Activated CD8-positive, alpha-beta T cell treated with anti-CD3 and anti-CD28 coated beads for 36 hours (primary cell): Measurements from ENCODE around the gene PPP3CA. TPM values are rescaled to one million over a fixed set of nuclear protein-coding genes. Genes with fewer than 3 reads are reported as not detected.

Experiments used
- ATAC-seq: fragments of 200-7000 bp; cut with Tn5 transposase; one replicate; pipeline ENCODE4 v1.10.0; 2021; ENCODE audit warnings: mild to moderate bottlenecking, moderate library complexity
- CTCF ChIA-PET: fragments of 350-600 bp; sonication (Branson Sonifier 250); formaldehyde crosslinking; loops from one replicate; lab custom pipeline; 2021; ENCODE audit warnings: antibody characterized with exemption; lab: Charles Lee
- POLR2A ChIA-PET: fragments of 350-600 bp; sonication (Branson Sonifier 250); formaldehyde crosslinking; loops from one replicate; lab custom pipeline; 2021; ENCODE audit warnings: antibody characterized with exemption; lab: Charles Lee
- DNase-seq: peaks from one replicate; pipeline ENCODE4 v3.0.0-alpha.2; 2020
- H3K27ac Mint-ChIP-seq: one replicate; pipeline ENCODE4 v1.8.0; 2021; ENCODE audit warnings: mild to moderate bottlenecking, mixed read lengths
- H3K27me3 Mint-ChIP-seq: one replicate; pipeline ENCODE4 v1.8.0; 2021; ENCODE audit warnings: mixed read lengths
- H3K36me3 Mint-ChIP-seq: one replicate; pipeline ENCODE4 v1.8.0; 2021; ENCODE audit warnings: low read depth, mixed read lengths
- H3K4me1 Mint-ChIP-seq: one replicate; pipeline ENCODE4 v1.8.0; 2021; ENCODE audit warnings: low read depth, mixed read lengths
- H3K4me3 Mint-ChIP-seq: one replicate; pipeline ENCODE4 v1.8.0; 2021; ENCODE audit warnings: mild to moderate bottlenecking, moderate library complexity, mixed read lengths
- H3K9me3 Mint-ChIP-seq: one replicate; pipeline ENCODE4 v1.8.0; 2021; ENCODE audit warnings: mixed read lengths
- intact Hi-C: fragments of 100-400 bp; cut with micrococcal nuclease; formaldehyde crosslinking; loops from one replicate; pipeline ENCODE4 v1.10.0; 2022
- total RNA-seq, 2 experiments: library from RNA; stranded (reverse); gene quantifications; one replicate each; pipeline ENCODE4 v1.2.3, GENCODE V29; 2021
- TF ChIP-seq, protein P1 (sequence below): fragments of 200-600 bp; IDR thresholded peaks from one replicate; pipeline ENCODE4 v1.8.0; 2022; ENCODE audit warnings: antibody characterized with exemption, mild to moderate bottlenecking

The PPP3CA gene
- total RNA-seq, 2 experiments from 2014 or later = 11.8 to 12.7 TPM

DNA sequence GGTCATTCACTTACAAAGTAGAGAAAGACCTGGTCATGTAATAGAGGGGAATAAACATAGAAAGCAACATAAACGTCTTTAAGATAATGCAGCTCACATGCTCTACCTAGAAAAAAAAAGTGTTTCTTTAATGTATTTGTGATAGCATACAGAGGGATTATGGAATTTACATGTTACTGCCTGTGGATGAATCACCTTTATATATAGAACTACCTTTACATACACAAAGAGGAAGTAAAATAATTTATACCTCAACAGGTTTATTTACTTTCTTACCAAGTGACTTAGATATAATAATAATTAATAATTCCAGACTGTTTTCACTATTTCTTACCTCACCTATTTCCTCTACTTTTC, 81.5 kb downstream of the PPP3CA start:
- CTCF ChIA-PET = no interaction called here
- TF ChIP-seq, protein P1, sequence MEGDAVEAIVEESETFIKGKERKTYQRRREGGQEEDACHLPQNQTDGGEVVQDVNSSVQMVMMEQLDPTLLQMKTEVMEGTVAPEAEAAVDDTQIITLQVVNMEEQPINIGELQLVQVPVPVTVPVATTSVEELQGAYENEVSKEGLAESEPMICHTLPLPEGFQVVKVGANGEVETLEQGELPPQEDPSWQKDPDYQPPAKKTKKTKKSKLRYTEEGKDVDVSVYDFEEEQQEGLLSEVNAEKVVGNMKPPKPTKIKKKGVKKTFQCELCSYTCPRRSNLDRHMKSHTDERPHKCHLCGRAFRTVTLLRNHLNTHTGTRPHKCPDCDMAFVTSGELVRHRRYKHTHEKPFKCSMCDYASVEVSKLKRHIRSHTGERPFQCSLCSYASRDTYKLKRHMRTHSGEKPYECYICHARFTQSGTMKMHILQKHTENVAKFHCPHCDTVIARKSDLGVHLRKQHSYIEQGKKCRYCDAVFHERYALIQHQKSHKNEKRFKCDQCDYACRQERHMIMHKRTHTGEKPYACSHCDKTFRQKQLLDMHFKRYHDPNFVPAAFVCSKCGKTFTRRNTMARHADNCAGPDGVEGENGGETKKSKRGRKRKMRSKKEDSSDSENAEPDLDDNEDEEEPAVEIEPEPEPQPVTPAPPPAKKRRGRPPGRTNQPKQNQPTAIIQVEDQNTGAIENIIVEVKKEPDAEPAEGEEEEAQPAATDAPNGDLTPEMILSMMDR = no peak
- Mint-ChIP-seq H3K27me3 (no peaks in the 10 kb centered on the region), H3K36me3 (no peaks in the 10 kb centered on the region), H3K9me3 (no peaks in the 10 kb centered on the region), H3K27ac (no peak overlapping the region), H3K4me3 (no peak overlapping the region), H3K4me1 (peaks cover 22% of the 10 kb centered on the region)
- ATAC-seq = no peak
- intact Hi-C loops = no loop called here
- no peak for DNase-seq
- POLR2A ChIA-PET = no interaction called here

DNA sequence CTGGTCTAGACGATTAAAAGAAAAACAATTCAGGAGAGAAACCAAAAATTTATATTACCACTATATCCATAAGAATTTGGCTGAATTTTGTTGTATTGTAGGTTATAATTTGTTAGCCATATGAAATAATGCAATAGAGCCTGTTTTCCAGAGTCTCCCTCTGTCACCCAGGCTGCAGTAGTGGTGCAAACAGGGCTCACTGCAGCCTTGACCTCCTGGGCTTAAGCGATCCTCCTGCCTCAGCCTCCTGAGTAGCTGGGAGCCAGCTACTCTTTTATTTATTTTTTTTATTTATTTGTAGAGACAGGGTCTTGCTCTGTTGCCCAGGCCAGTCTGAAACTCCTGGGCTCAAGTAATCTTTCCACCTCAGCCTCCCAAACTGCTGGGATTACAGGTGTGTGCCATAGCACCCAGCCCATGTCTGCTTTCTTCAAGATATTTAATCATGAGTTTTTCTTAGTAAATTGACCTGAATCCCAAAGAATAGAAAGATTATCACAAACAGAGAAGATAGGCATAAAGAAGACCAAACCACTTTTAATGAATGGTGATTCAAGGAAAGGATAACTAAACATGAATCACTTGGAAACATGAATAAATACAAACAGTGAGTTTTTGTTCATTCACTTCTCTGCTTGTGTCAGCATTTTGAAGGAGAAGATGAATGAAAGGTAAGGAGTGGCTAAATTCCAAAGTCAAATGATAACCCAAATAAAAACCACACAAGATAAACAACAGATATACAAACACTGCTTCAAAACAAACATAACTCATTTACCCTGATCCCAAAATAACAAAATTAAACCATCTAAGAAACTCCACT, 82.1 kb downstream of the PPP3CA start:
- POLR2A ChIA-PET = no interaction called here
- Mint-ChIP-seq H3K4me1 (peaks cover 27% of the 10 kb centered on the region), H3K36me3 (no peaks in the 10 kb centered on the region), H3K4me3 (no peak overlapping the region), H3K27ac (no peak overlapping the region), H3K27me3 (no peaks in the 10 kb centered on the region), H3K9me3 (no peaks in the 10 kb centered on the region)
- CTCF ChIA-PET = no interaction called here
- DNase-seq (no peak), ATAC-seq (no peak)
- intact Hi-C loops = no loop called here
- TF ChIP-seq, protein P1 = no peak

DNA sequence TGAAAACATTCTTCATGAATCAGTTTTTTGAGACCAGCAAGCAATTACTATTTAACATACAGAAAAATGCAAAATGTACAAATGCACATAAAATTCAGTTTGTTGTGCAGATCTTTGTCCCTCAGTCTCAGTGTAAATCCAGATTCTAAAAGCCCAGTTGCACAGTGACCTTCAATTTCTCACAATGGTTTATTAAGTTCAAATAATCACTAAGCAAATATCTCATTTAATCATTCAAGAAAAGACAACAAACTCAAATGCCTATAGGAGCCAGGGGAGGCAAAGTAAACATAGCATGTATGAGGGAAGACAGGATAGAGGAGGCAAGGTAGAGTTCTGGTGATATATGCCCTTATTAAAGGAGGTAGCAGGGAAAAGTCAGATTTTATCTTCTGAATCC, 82.8 kb downstream of the PPP3CA start:
- Mint-ChIP-seq H3K4me3 (no peak overlapping the region), H3K27me3 (no peaks in the 10 kb centered on the region), H3K4me1 (peaks cover 27% of the 10 kb centered on the region), H3K9me3 (no peaks in the 10 kb centered on the region), H3K27ac (no peak overlapping the region), H3K36me3 (no peaks in the 10 kb centered on the region)
- ChIA-PET CTCF (no interaction called here), POLR2A (interaction anchor here (0.7 kb wide), 1 partner anchor 63 kb away, joined by 3 read pairs; no protein-coding TSS in a partner anchor)
- ATAC-seq (no peak), DNase-seq (no peak)
- TF ChIP-seq, protein P1 = no peak
- intact Hi-C loops = no loop called here

DNA sequence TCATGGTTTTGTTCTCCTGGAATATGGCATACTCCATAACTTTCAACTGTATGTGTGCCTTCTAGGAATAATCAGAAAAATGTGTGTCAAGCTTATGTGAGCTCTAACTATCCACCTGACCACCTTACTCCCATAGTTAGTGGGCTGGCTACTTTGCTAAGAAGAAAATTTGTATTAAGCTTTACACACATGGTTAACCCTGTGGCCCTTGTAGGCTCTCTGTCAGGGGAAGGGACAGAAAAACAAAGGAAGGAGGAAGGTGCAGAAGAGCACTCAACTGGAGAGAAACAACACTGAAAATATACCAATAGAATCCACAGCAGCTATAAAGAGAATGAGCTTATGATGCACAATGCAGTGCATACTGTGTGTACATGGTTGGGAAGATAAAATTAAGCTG, 84.6 kb downstream of the PPP3CA start:
- no peaks in the 10 kb centered on the region for H3K36me3 Mint-ChIP-seq
- TF ChIP-seq, protein P1 = no peak
- POLR2A ChIA-PET = interaction anchor here (0.6 kb wide), 1 partner anchor 20 kb away, joined by 3 read pairs; no protein-coding TSS in a partner anchor
- CTCF ChIA-PET = no interaction called here
- H3K4me1 Mint-ChIP-seq = peaks cover 36% of the 10 kb centered on the region
- ATAC-seq = no peak
- intact Hi-C loops = no loop called here
- H3K4me3 Mint-ChIP-seq = no peak overlapping the region
- H3K27ac Mint-ChIP-seq = no peak overlapping the region
- no peaks in the 10 kb centered on the region for H3K27me3 Mint-ChIP-seq
- DNase-seq = no peak
- no peaks in the 10 kb centered on the region for H3K9me3 Mint-ChIP-seq

DNA sequence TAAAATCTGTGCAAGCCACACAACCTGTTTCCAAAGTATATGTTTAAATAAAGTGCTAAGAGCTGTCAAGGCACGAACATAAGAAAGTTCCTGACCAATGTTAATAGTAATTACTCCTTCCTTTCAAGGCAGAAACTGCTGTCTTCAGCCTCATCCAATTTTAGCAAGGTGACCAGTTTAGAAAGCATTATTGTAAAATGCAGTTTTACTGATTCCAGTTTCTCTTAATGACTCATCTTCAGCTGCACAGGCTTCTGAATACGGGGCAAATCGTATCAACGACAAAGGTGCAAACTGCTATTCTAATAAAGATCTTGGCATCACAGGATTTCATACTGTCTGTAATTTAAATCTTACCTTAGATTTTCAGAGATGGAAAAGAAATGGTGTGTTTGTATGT, 87.5 kb downstream of the PPP3CA start:
- POLR2A ChIA-PET = no interaction called here
- intact Hi-C loops = no loop called here
- DNase-seq (no peak), ATAC-seq (peak; percentile 47)
- Mint-ChIP-seq H3K36me3 (no peaks in the 10 kb centered on the region), H3K4me1 (peaks cover 28% of the 10 kb centered on the region), H3K27ac (no peak overlapping the region), H3K9me3 (no peaks in the 10 kb centered on the region), H3K4me3 (no peak overlapping the region), H3K27me3 (no peaks in the 10 kb centered on the region)
- TF ChIP-seq, protein P1 = no peak
- CTCF ChIA-PET = no interaction called here
